ENCODE measurements around the gene DIPK1A.

DIPK1A gene

GRCh38 chr1:92822879-92823278, 138.4 kb downstream of the DIPK1A start:
- TF ChIP-seq CTCF (IDR thresholded peaks at IDR 0.05; ENCODE audit: low read depth, low read length): no peak
- no peak for DNase-seq (ENCODE audit: extremely low read depth, low read depth)

- no peak for DNase-seq (ENCODE audit: extremely low read depth, low read depth)
- no peak for TF ChIP-seq CTCF (IDR thresholded peaks at IDR 0.05; ENCODE audit: low read depth, low read length)
These were observed 140.7 kb downstream of the DIPK1A start for GRCh38 chr1:92820551-92820950.

DNA sequence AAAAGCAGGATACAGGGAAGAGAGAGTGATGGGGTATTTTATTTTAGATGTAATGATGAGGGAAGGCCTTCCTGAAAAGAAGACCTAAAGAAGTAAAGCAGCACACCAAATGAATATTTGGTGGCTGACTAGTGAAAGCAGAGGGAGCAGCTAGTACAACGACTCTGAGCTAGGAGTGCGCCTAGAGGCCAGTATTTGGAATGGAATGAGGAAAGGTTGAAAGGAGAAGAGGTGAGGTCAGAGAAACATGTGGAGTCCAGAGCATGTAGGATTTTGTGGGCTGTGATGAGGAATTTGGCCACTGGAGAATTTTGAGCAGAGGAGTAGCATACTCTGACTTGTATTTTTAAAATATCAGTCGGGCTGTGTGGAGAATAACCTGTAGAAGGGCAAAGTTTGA, 141.2 kb downstream of the DIPK1A start:
- DNase-seq (ENCODE audit: extremely low read depth, low read depth): no peak

GRCh38 chr1:92817986-92818764, 143.1 kb downstream of the DIPK1A start:
- no peak for DNase-seq (ENCODE audit: extremely low read depth, low read depth)

More for the DNA sequence above, 141.2 kb downstream of the DIPK1A start:
- TF ChIP-seq CTCF (IDR thresholded peaks at IDR 0.05; ENCODE audit: low read depth, low read length): no peak

DNA sequence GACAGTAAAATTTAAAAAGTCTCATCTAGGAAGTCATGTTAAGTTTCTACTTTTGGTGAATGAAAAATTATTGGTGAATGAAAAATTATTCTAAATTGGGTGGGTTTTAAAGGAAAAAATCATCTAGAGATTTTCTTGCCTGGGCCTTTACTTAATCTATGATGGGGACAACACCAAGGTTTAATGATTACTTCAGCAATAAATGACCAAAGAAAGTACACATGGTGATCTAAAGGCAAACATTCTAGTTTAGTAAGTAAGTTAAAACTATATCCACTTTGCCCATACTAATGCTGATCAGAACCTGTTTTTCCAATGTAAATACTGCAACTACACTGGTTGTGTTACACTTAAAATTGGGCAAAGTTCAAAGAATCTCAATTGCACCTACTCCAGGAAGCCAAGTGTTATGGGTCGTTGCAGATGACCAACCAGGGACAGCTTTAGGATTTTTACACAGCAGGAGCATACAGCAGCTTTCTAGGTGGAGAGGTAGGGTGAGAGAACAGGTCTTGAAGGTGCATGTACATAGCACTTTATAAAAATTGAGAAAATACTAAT, 144.0 kb downstream of the DIPK1A start:
- TF ChIP-seq CTCF (IDR thresholded peaks at IDR 0.05; ENCODE audit: low read depth, low read length): no peak
- no peak for DNase-seq (ENCODE audit: extremely low read depth, low read depth)

More at GRCh38 chr1:92817986-92818764, 143.1 kb downstream of the DIPK1A start:
- peak; percentile 79 for TF ChIP-seq CTCF (IDR thresholded peaks at IDR 0.05; ENCODE audit: low read depth, low read length)

DNA sequence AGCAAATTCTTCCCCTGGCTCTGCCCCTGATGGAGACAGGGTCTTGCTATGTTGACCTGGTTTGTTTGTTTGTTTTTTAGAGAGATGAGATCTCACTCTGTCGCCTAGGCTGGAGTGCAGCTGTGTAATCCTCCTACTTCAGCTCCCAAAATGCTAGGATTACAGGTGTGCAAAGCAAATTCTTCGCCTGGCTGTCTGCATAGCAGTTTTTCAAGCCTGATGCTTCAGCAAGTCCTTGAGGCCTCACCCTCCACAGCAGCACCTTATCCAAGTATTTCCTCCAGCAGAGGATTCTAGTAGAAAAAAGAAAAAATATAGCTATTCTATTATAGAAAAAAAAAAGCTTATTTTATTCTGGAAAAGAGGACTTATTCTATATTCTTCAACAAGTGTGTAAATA, 144.5 kb downstream of the DIPK1A start:
- TF ChIP-seq CTCF (IDR thresholded peaks at IDR 0.05; ENCODE audit: low read depth, low read length): no peak
- DNase-seq (ENCODE audit: extremely low read depth, low read depth): no peak

GRCh38 chr1:92808381-92808780, 152.9 kb downstream of the DIPK1A start:
- DNase-seq (ENCODE audit: extremely low read depth, low read depth): no peak
- TF ChIP-seq CTCF (IDR thresholded peaks at IDR 0.05; ENCODE audit: low read depth, low read length): no peak

All from AG09319 (cell line).